Rectal smooth muscle tissue (tissue), 1 donor: ENCODE measurements around the gene LANCL3.

ENCODE experiments used
- H3K27ac ChIP-seq: one replicate; pipeline ENCODE4 v1.7.0; 2013; ENCODE audit warnings: low read depth, low read length, inconsistent platforms
- H3K27me3 ChIP-seq: one replicate; pipeline ENCODE4 v1.7.0; 2013; ENCODE audit warnings: low read length; ENCODE audit not compliant: control insufficient read depth, insufficient read depth
- H3K36me3 ChIP-seq: one replicate; pipeline ENCODE4 v1.7.0; 2013; ENCODE audit warnings: low read length; ENCODE audit not compliant: control insufficient read depth, insufficient read depth
- H3K4me1 ChIP-seq: one replicate; pipeline ENCODE4 v1.7.0; 2013; ENCODE audit warnings: low read length; ENCODE audit not compliant: control insufficient read depth, insufficient read depth
- H3K4me3 ChIP-seq: one replicate; pipeline ENCODE4 v1.7.0; 2013; ENCODE audit warnings: low read length
- H3K9ac ChIP-seq: one replicate; pipeline ENCODE4 v1.7.0; 2013; ENCODE audit warnings: low read length

LANCL3 gene

GRCh38 chrX:37686996-37687395 is 115.5 kb downstream of the LANCL3 start:
- Histone ChIP-seq H3K27me3 (no peaks in the 10 kb centered on the region), H3K9ac (no peak overlapping the region), H3K36me3 (no peaks in the 10 kb centered on the region), H3K4me1 (no peaks in the 10 kb centered on the region), H3K4me3 (peak overlapping the region; percentile 27), H3K27ac (peak overlapping the region; percentile 90)

- H3K27me3 ChIP-seq = no peaks in the 10 kb centered on the region
- H3K27ac ChIP-seq = peak overlapping the region; percentile 15
- H3K36me3 ChIP-seq = no peaks in the 10 kb centered on the region
- no peak overlapping the region for H3K9ac ChIP-seq
- no peaks in the 10 kb centered on the region for H3K4me1 ChIP-seq
- no peak overlapping the region for H3K4me3 ChIP-seq
Observed at GRCh38 chrX:37690119-37690518, 118.7 kb downstream of the LANCL3 start.

GRCh38 chrX:37692918-37693317 is 121.5 kb downstream of the LANCL3 start:
- H3K4me1 ChIP-seq = no peaks in the 10 kb centered on the region
- H3K4me3 ChIP-seq = no peak overlapping the region
- no peak overlapping the region for H3K9ac ChIP-seq
- H3K27me3 ChIP-seq = no peaks in the 10 kb centered on the region
- no peaks in the 10 kb centered on the region for H3K36me3 ChIP-seq
- peak overlapping the region; percentile 47 for H3K27ac ChIP-seq

GRCh38 chrX:37697169-37697760 is 125.8 kb downstream of the LANCL3 start:
- Histone ChIP-seq H3K4me1 (no peaks in the 10 kb centered on the region), H3K4me3 (no peak overlapping the region), H3K27ac (no peak overlapping the region), H3K27me3 (no peaks in the 10 kb centered on the region), H3K9ac (no peak overlapping the region), H3K36me3 (no peaks in the 10 kb centered on the region)

GRCh38 chrX:37701588-37701987 is 130.1 kb downstream of the LANCL3 start:
- no peaks in the 10 kb centered on the region for H3K4me1 ChIP-seq
- no peaks in the 10 kb centered on the region for H3K36me3 ChIP-seq
- H3K27me3 ChIP-seq = no peaks in the 10 kb centered on the region
- no peak overlapping the region for H3K27ac ChIP-seq
- H3K9ac ChIP-seq = no peak overlapping the region
- no peak overlapping the region for H3K4me3 ChIP-seq

GRCh38 chrX:37711991-37712390 is 140.5 kb downstream of the LANCL3 start:
- no peak overlapping the region for H3K4me3 ChIP-seq
- H3K9ac ChIP-seq = no peak overlapping the region
- H3K27ac ChIP-seq = no peak overlapping the region
- no peaks in the 10 kb centered on the region for H3K27me3 ChIP-seq
- no peaks in the 10 kb centered on the region for H3K4me1 ChIP-seq
- H3K36me3 ChIP-seq = no peaks in the 10 kb centered on the region

- no peaks in the 10 kb centered on the region for H3K36me3 ChIP-seq
- H3K27me3 ChIP-seq = no peaks in the 10 kb centered on the region
- H3K4me3 ChIP-seq = no peak overlapping the region
- no peaks in the 10 kb centered on the region for H3K4me1 ChIP-seq
- H3K9ac ChIP-seq = no peak overlapping the region
- H3K27ac ChIP-seq = no peak overlapping the region
Observed at GRCh38 chrX:37712458-37712857, 141.0 kb downstream of the LANCL3 start.

GRCh38 chrX:37714479-37714878 is 143.0 kb downstream of the LANCL3 start:
- Histone ChIP-seq H3K9ac (no peak overlapping the region), H3K27me3 (no peaks in the 10 kb centered on the region), H3K27ac (no peak overlapping the region)

GRCh38 chrX:37716602-37717001 is 145.1 kb downstream of the LANCL3 start:
- Histone ChIP-seq H3K27ac (no peak overlapping the region), H3K4me3 (no peak overlapping the region), H3K36me3 (no peaks in the 10 kb centered on the region), H3K27me3 (no peaks in the 10 kb centered on the region), H3K4me1 (no peaks in the 10 kb centered on the region), H3K9ac (no peak overlapping the region)

More at GRCh38 chrX:37714479-37714878, 143.0 kb downstream of the LANCL3 start:
- Histone ChIP-seq H3K4me3 (no peak overlapping the region), H3K4me1 (no peaks in the 10 kb centered on the region), H3K36me3 (no peaks in the 10 kb centered on the region)

- no peak overlapping the region for H3K4me3 ChIP-seq
- no peak overlapping the region for H3K9ac ChIP-seq
- H3K4me1 ChIP-seq = no peaks in the 10 kb centered on the region
- H3K27ac ChIP-seq = no peak overlapping the region
- no peaks in the 10 kb centered on the region for H3K36me3 ChIP-seq
- H3K27me3 ChIP-seq = no peaks in the 10 kb centered on the region
Observed at GRCh38 chrX:37717708-37718107, 146.2 kb downstream of the LANCL3 start.

- H3K27me3 ChIP-seq = no peaks in the 10 kb centered on the region
- H3K4me3 ChIP-seq = no peak overlapping the region
- no peaks in the 10 kb centered on the region for H3K36me3 ChIP-seq
- peak overlapping the region; percentile 66 for H3K27ac ChIP-seq
- H3K4me1 ChIP-seq = peaks cover 5% of the 10 kb centered on the region
- no peak overlapping the region for H3K9ac ChIP-seq
Observed at GRCh38 chrX:37722595-37722994, 151.1 kb downstream of the LANCL3 start.

GRCh38 chrX:37726346-37726745 is 154.9 kb downstream of the LANCL3 start:
- H3K27ac ChIP-seq = no peak overlapping the region
- H3K9ac ChIP-seq = no peak overlapping the region
- H3K27me3 ChIP-seq = no peaks in the 10 kb centered on the region
- H3K4me1 ChIP-seq = peaks cover 5% of the 10 kb centered on the region
- H3K4me3 ChIP-seq = no peak overlapping the region
- no peaks in the 10 kb centered on the region for H3K36me3 ChIP-seq
